Testis (tissue), 2 donors: ENCODE data around the gene COMMD10.

Source experiments
- CTCF ChIP-seq, 3 experiments: fragments of 450-650 bp in 2 of 3; fragments of 200-600 bp in 1 of 3; sonication (generic) in 1 of 3; IDR thresholded peaks; one replicate each; pipeline ENCODE4 v1.5.1; 2016 to 2019; ENCODE audit warnings: antibody characterized with exemption in 3 of 3, mild to moderate bottlenecking in 2 of 3, moderate library complexity in 1 of 3
- POLR2A ChIP-seq: fragments of 450-650 bp; IDR thresholded peaks from one replicate; pipeline ENCODE4 v1.6.1; 2017; ENCODE audit warnings: antibody characterized with exemption, mild to moderate bottlenecking, moderate library complexity

GRCh38 chr5:116297296-116297814 is 212.5 kb downstream of the COMMD10 start:
- no peak for TF ChIP-seq CTCF (IDR thresholded peaks at IDR 0.05)
- no peak for TF ChIP-seq POLR2A
